Measurements from ENCODE around the gene PIGQ. TPM values are rescaled to one million over a fixed set of nuclear protein-coding genes. Genes with fewer than 3 reads are reported as not detected.

PIGQ gene
- total and polyA plus RNA-seq, 2 of the 13 experiments (the other 11 are each of a cell fraction or from before 2014, with no cell fraction given): 7.7 to 19.7 TPM

DNA sequence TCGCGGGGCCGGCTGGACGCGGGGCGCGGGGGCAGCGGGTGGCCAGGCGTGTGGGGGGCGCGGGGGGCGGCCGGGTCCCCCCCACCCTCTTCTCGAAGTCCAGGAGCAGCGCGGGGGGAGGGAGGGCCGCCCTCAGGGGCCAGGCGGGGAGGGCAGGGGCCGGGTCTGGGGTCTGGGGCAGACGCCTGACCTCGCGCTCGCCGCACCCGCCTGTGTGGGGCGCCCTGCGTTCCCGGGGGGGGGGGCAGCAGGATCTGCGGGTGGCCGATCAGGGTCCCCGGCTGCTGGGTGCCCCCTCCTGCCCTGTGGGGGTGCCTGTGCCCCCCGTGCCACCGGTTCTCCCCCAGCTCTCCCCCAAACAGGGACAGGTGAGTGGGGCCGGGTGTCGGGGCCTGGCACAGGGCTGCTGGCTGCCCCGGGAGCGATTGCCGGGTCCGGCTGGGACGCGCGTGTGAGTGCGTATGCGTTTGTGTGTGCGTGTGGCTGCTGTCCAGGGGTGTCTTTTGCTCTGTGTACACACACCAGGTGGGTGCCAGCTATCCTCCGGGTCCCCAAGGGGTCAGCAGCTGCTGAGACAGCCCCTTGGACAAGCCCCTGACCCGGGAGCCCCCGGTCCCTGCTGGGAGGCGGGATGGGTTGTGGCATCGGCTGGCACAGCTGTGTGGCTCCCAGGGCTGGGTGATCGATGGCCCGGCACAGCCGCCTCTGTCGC is 8.9 kb upstream of the PIGQ start (continued):
- TF ChIP-seq HIC2 (CRISPR knock-in tag; IDR thresholded peaks at IDR 0.05; ENCODE audit: low read depth) (peak; percentile 55; the same call in 1 of the 2 replicates), ZBTB21 (CRISPR knock-in tag; IDR thresholded peaks at IDR 0.05) (no peak), ZSCAN12 (CRISPR knock-in tag; IDR thresholded peaks at IDR 0.05) (no peak), ERF (CRISPR knock-in tag; IDR thresholded peaks at IDR 0.05) (no peak), TBP (CRISPR knock-in tag; IDR thresholded peaks at IDR 0.05) (no peak), ZNF740 (CRISPR knock-in tag; IDR thresholded peaks at IDR 0.05) (peak; percentile 50; the same call in 1 of the 2 replicates), PRMT3 (CRISPR knock-in tag; IDR thresholded peaks at IDR 0.05; ENCODE audit: borderline replicate concordance, low read depth) (no peak), ZNF296 (CRISPR knock-in tag; conservative IDR thresholded peaks at IDR 0.05) (0 out of 2 replicates have a peak, but pooled peaks have one; percentile 63), MTF2 (CRISPR knock-in tag; IDR thresholded peaks at IDR 0.05; ENCODE audit: borderline replicate concordance) (peak; percentile 50; the same call in 1 of the 2 replicates), NFATC3 (CRISPR knock-in tag; IDR thresholded peaks at IDR 0.05) (no peak), HNRNPL (IDR thresholded peaks at IDR 0.05; ENCODE audit: low read depth, low read length) (0 out of 2 replicates have a peak, but pooled peaks have one; percentile 35), U2AF2 (IDR thresholded peaks at IDR 0.05; ENCODE audit: low read depth, low read length) (no peak), ZNF670 (CRISPR knock-in tag; IDR thresholded peaks at IDR 0.05; ENCODE audit: borderline replicate concordance) (no peak), SP1 (IDR thresholded peaks at IDR 0.05) (no peak), SP1 (CRISPR knock-in tag; IDR thresholded peaks at IDR 0.05) (no peak), DRAP1 (CRISPR knock-in tag; IDR thresholded peaks at IDR 0.05) (no peak), SAP130 (CRISPR knock-in tag; IDR thresholded peaks at IDR 0.05; ENCODE audit: low read depth) (no peak), ZNF10 (CRISPR knock-in tag; IDR thresholded peaks at IDR 0.05; ENCODE audit: borderline replicate concordance, low read depth) (no peak), ZNF790 (CRISPR knock-in tag; IDR thresholded peaks at IDR 0.05; ENCODE audit: borderline replicate concordance) (no peak), ZNF605 (CRISPR knock-in tag; IDR thresholded peaks at IDR 0.05) (no peak), ZNF343 (CRISPR knock-in tag; IDR thresholded peaks at IDR 0.05) (no peak), ZBTB43 (CRISPR knock-in tag; conservative IDR thresholded peaks at IDR 0.05) (no peak), TARDBP (CRISPR knock-in tag; IDR thresholded peaks at IDR 0.05) (no peak), ZNF784 (CRISPR knock-in tag; IDR thresholded peaks at IDR 0.05; ENCODE audit: borderline replicate concordance) (no peak), IKZF1 (IDR thresholded peaks at IDR 0.05) (no peak)
- TF ChIP-seq, protein P1, sequence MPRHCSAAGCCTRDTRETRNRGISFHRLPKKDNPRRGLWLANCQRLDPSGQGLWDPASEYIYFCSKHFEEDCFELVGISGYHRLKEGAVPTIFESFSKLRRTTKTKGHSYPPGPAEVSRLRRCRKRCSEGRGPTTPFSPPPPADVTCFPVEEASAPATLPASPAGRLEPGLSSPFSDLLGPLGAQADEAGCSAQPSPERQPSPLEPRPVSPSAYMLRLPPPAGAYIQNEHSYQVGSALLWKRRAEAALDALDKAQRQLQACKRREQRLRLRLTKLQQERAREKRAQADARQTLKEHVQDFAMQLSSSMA (CRISPR knock-in tag; IDR thresholded peaks at IDR 0.05): no peak

Measured in HepG2 (cell line).